SK-N-SH (cell line): ENCODE data around the gene GALNT18. TPM values are rescaled to one million over a fixed set of nuclear protein-coding genes. Genes with fewer than 3 reads are reported as not detected.

ENCODE experiments used
- CTCF ChIA-PET: fragments of 300-600, 350-600 bp; formaldehyde crosslinking; extraction: SDS; loops from one replicate; lab custom pipeline; 2021; lab: Yijun Ruan, JAX
- POLR2A ChIA-PET: fragments of 350-600 bp; sonication (Branson Sonifier 250); formaldehyde crosslinking; extraction: SDS; loops from one replicate; lab custom pipeline; 2020; ENCODE audit warnings: antibody characterized with exemption, inconsistent platforms; lab: Yijun Ruan, JAX
- DNase-seq: peaks from one replicate; pipeline ENCODE4 v3.0.0; 2012
- H2AFZ ChIP-seq: fragments of 200-600 bp; sonication (generic); 2 replicates; pipeline ENCODE4 v1.8.1; 2016; ENCODE audit warnings: antibody characterized with exemption, mild to moderate bottlenecking, low read depth
- H3F3A ChIP-seq: fragments of 200-600 bp; sonication (generic); replicated peaks from 2 replicates; pipeline ENCODE3; 2016; ENCODE audit warnings: antibody characterized with exemption, mild to moderate bottlenecking; ENCODE audit not compliant: insufficient read depth
- H3K27ac ChIP-seq, 2 experiments: fragments of 200-500 bp in 1 of 2; fragments of 200-600 bp in 1 of 2; sonication (Bioruptor generic) in 1 of 2; sonication (generic), shearing (Covaris generic) in 1 of 2; 2 replicates each; pipeline versions ENCODE4 v1.5.1 to v1.6.1; 2014 to 2016; ENCODE audit warnings: low read depth in 2 of 2, inconsistent platforms in 1 of 2, low read length in 1 of 2, mild to moderate bottlenecking in 1 of 2, mixed read lengths in 1 of 2
- H3K27me3 ChIP-seq: fragments of 200-600 bp; sonication (generic), shearing (Covaris generic); 2 replicates; pipeline ENCODE4 v1.6.1; 2016; ENCODE audit warnings: mixed run types; ENCODE audit not compliant: insufficient read depth
- H3K36me3 ChIP-seq, 2 experiments: fragments of 200-500 bp in 1 of 2; fragments of 200-600 bp in 1 of 2; sonication (Bioruptor generic) in 1 of 2; sonication (generic) in 1 of 2; replicated peaks in 1 of 2; 2 replicates each; pipeline versions ENCODE3 to v1.5.1; 2014 to 2016; ENCODE audit warnings: low read length in 1 of 2, mild to moderate bottlenecking in 1 of 2; ENCODE audit not compliant: insufficient read depth in 2 of 2, control insufficient read depth in 1 of 2
- H3K4me1 ChIP-seq, 2 experiments: fragments of 200-500 bp in 1 of 2; fragments of 200-600 bp in 1 of 2; sonication (Bioruptor generic) in 1 of 2; sonication (generic), shearing (Covaris generic) in 1 of 2; 2 replicates each; pipeline versions ENCODE4 v1.5.1 to v1.6.1; 2014 to 2016; ENCODE audit warnings: low read depth in 1 of 2, low read length in 1 of 2, mixed run types in 1 of 2; ENCODE audit not compliant: insufficient read depth in 2 of 2, control insufficient read depth in 1 of 2
- H3K4me2 ChIP-seq: fragments of 200-600 bp; sonication (generic), shearing (Covaris generic); 2 replicates; pipeline ENCODE4 v1.6.1; 2017; ENCODE audit warnings: mixed run types
- H3K4me3 ChIP-seq, 2 experiments: fragments of 200-500 bp in 1 of 2; fragments of 200-600 bp in 1 of 2; sonication (Bioruptor generic) in 1 of 2; sonication (generic), shearing (Covaris generic) in 1 of 2; 2 replicates each; pipeline versions ENCODE4 v1.5.1 to v1.8.1; 2014 to 2016; ENCODE audit warnings: low read depth in 2 of 2, inconsistent platforms in 1 of 2, low read length in 1 of 2, mild to moderate bottlenecking in 1 of 2, mixed read lengths in 1 of 2, moderate library complexity in 1 of 2
- H3K79me2 ChIP-seq: fragments of 200-600 bp; sonication (generic); 2 replicates; pipeline ENCODE4 v1.8.1; 2017; ENCODE audit warnings: mild to moderate bottlenecking; ENCODE audit not compliant: insufficient read depth
- H3K9ac ChIP-seq: fragments of 200-600 bp; sonication (generic); 2 replicates; pipeline ENCODE4 v1.6.1; 2017; ENCODE audit warnings: mixed run types
- H3K9me2 ChIP-seq: fragments of 200-600 bp; sonication (generic); 2 replicates; pipeline ENCODE4 v1.6.1; 2017; ENCODE audit warnings: mixed run types
- H3K9me3 ChIP-seq: fragments of 200-600 bp; sonication (generic); 2 replicates; pipeline ENCODE4 v1.6.1; 2017; ENCODE audit warnings: mixed run types, mild to moderate bottlenecking, moderate library complexity
- H4K20me1 ChIP-seq: fragments of 200-600 bp; sonication (generic); 2 replicates; pipeline ENCODE4 v1.6.1; 2017; ENCODE audit warnings: mild to moderate bottlenecking, mixed run types; ENCODE audit not compliant: insufficient read depth
- CHD2 ChIP-seq: fragments of 150-350 bp; IDR thresholded peaks from 2 replicates; pipeline ENCODE4 v1.6.1; 2018; ENCODE audit warnings: low read length; ENCODE audit not compliant: partially characterized antibody
- EP300 ChIP-seq, 2 experiments: IDR thresholded peaks; 2 replicates each; pipeline versions ENCODE4 v1.4.0 to v1.6.1; 2012; ENCODE audit warnings: borderline replicate concordance in 1 of 2, low read depth in 1 of 2, low read length in 1 of 2
- FOXM1 ChIP-seq: IDR thresholded peaks from 2 replicates; pipeline ENCODE4 v1.4.0; 2012; ENCODE audit warnings: low read depth, mild to moderate bottlenecking
- GATA2 ChIP-seq: sonication (generic); formaldehyde crosslinking; IDR thresholded peaks from 2 replicates; pipeline ENCODE4 v1.5.0; 2020; ENCODE audit warnings: mild to moderate bottlenecking, missing genetic modification reagents
- MEF2A ChIP-seq: IDR thresholded peaks from 2 replicates; pipeline ENCODE4 v1.4.0; 2012; ENCODE audit warnings: low read depth, borderline replicate concordance
- MXI1 ChIP-seq: IDR thresholded peaks from 2 replicates; pipeline ENCODE4 v1.6.1; 2012; ENCODE audit warnings: mild to moderate bottlenecking, low read depth, low read length, improper control_type of control experiment
- POLR2AphosphoS5 ChIP-seq: IDR thresholded peaks from 2 replicates; pipeline ENCODE4 v1.6.1; 2012; ENCODE audit warnings: low read depth, low read length
- RFX5 ChIP-seq: IDR thresholded peaks from 2 replicates; pipeline ENCODE4 v1.6.1; 2012; ENCODE audit warnings: mild to moderate bottlenecking, improper control_type of control experiment, low read length
- RXRA ChIP-seq: IDR thresholded peaks from 2 replicates; pipeline ENCODE4 v1.4.0; 2012; ENCODE audit warnings: low read depth, mild to moderate bottlenecking, borderline replicate concordance
- SIN3A ChIP-seq: IDR thresholded peaks from 2 replicates; pipeline ENCODE4 v1.6.1; 2012; ENCODE audit warnings: low read depth, mild to moderate bottlenecking, low read length, moderate library complexity, borderline replicate concordance
- TCF12 ChIP-seq: IDR thresholded peaks from 2 replicates; pipeline ENCODE4 v1.4.0; 2012
- TEAD4 ChIP-seq: IDR thresholded peaks from 2 replicates; pipeline ENCODE4 v1.4.0; 2012; ENCODE audit warnings: mild to moderate bottlenecking, borderline replicate concordance; ENCODE audit not compliant: insufficient read depth
- WGBS: methylation state at CpG from one replicate; pipeline ENCODE4 v1.1.6; 2017; ENCODE audit warnings: low lambda C conversion rate; 5-methylcytosine and 5-hydroxymethylcytosine counted together
- polyA plus RNA-seq, 3 experiments: library from polyadenylated mRNA; depleted of rRNA; stranded (reverse); fragments of >200 nt; gene quantifications; 2 replicates each; pipeline ENCODE4 v1.2.3, GENCODE V29; 2012
- TF ChIP-seq, protein P1 (sequence below): fragments of 200-600 bp; sonication (generic); IDR thresholded peaks from 2 replicates; pipeline ENCODE4 v1.6.1; 2017; ENCODE audit warnings: antibody characterized with exemption, mild to moderate bottlenecking, moderate library complexity
- TF ChIP-seq, protein P2 (sequence below): IDR thresholded peaks from 2 replicates; pipeline ENCODE4; 2012
- TF ChIP-seq, protein P3 (sequence below): IDR thresholded peaks from 2 replicates; pipeline ENCODE4 v1.4.0; 2012; ENCODE audit warnings: low read depth, borderline replicate concordance

Gene GALNT18
- polyA plus RNA-seq, 1 of the 3 experiments (the other 2 are of a cell fraction) = 0.64 TPM

DNA sequence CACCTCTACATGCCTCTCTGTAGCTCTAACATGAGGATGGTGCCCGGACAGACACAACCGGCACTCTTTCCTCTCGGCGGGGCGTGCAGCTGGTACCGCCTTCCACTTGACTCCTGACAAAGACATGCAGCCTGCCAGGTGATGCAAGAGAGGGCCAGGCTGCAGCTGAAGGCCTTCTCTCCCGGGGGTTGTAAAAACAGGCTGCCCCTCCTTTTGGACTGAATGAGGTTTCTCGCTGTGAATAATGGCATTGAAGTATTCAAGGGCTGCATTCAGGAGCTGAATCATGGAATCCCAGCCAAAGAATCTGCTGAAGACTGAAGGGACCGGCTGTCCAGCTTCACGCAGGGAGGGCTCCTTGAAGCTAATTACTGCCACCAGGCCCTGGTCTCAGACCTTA, 110.9 kb downstream of the GALNT18 start:
- H3K9me3 ChIP-seq = no peaks in the 10 kb centered on the region
- POLR2A ChIA-PET = no interaction called here
- DNase-seq = no peak
- no peak overlapping the region for H3K27ac ChIP-seq
- no peaks in the 10 kb centered on the region for H3F3A ChIP-seq
- no peak overlapping the region for H3K4me3 ChIP-seq
- WGBS = 79% methylated on average over 9 of the region's 10 CpGs
- no peak overlapping the region for H3K4me2 ChIP-seq
- no peak overlapping the region for H2AFZ ChIP-seq
- H3K9me2 ChIP-seq = no peaks in the 10 kb centered on the region
- no peak for TF ChIP-seq POLR2AphosphoS5
- no peak for TF ChIP-seq FOXM1
- TF ChIP-seq SIN3A = no peak
- no peak for TF ChIP-seq MXI1
- TF ChIP-seq, protein P1, sequence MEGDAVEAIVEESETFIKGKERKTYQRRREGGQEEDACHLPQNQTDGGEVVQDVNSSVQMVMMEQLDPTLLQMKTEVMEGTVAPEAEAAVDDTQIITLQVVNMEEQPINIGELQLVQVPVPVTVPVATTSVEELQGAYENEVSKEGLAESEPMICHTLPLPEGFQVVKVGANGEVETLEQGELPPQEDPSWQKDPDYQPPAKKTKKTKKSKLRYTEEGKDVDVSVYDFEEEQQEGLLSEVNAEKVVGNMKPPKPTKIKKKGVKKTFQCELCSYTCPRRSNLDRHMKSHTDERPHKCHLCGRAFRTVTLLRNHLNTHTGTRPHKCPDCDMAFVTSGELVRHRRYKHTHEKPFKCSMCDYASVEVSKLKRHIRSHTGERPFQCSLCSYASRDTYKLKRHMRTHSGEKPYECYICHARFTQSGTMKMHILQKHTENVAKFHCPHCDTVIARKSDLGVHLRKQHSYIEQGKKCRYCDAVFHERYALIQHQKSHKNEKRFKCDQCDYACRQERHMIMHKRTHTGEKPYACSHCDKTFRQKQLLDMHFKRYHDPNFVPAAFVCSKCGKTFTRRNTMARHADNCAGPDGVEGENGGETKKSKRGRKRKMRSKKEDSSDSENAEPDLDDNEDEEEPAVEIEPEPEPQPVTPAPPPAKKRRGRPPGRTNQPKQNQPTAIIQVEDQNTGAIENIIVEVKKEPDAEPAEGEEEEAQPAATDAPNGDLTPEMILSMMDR = no peak
- TF ChIP-seq, protein P2, sequence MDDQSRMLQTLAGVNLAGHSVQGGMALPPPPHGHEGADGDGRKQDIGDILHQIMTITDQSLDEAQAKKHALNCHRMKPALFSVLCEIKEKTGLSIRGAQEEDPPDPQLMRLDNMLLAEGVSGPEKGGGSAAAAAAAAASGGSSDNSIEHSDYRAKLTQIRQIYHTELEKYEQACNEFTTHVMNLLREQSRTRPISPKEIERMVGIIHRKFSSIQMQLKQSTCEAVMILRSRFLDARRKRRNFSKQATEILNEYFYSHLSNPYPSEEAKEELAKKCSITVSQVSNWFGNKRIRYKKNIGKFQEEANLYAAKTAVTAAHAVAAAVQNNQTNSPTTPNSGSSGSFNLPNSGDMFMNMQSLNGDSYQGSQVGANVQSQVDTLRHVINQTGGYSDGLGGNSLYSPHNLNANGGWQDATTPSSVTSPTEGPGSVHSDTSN = no peak
- TF ChIP-seq CHD2 = no peak
- TF ChIP-seq TEAD4 = no peak
- TF ChIP-seq, protein P3, sequence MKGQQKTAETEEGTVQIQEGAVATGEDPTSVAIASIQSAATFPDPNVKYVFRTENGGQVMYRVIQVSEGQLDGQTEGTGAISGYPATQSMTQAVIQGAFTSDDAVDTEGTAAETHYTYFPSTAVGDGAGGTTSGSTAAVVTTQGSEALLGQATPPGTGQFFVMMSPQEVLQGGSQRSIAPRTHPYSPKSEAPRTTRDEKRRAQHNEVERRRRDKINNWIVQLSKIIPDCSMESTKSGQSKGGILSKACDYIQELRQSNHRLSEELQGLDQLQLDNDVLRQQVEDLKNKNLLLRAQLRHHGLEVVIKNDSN = no peak
- TF ChIP-seq TCF12 = no peak
- TF ChIP-seq RXRA = no peak
- TF ChIP-seq RFX5 = no peak
- no peaks in the 10 kb centered on the region for H3K36me3 ChIP-seq
- CTCF ChIA-PET = interaction anchor here (0.7 to 1.0 kb wide), 2 partner anchors 112 to 533 kb away, joined by 3 read pairs; no protein-coding TSS in a partner anchor
- H3K9ac ChIP-seq = no peak overlapping the region
- no peaks in the 10 kb centered on the region for H3K79me2 ChIP-seq
- peaks cover 0 to 10% of the 10 kb centered on the region in 2 experiments; a peak in 2 of 4 replicates for H3K4me1 ChIP-seq
- no peaks in the 10 kb centered on the region for H3K27me3 ChIP-seq
- H4K20me1 ChIP-seq = no peaks in the 10 kb centered on the region

DNA sequence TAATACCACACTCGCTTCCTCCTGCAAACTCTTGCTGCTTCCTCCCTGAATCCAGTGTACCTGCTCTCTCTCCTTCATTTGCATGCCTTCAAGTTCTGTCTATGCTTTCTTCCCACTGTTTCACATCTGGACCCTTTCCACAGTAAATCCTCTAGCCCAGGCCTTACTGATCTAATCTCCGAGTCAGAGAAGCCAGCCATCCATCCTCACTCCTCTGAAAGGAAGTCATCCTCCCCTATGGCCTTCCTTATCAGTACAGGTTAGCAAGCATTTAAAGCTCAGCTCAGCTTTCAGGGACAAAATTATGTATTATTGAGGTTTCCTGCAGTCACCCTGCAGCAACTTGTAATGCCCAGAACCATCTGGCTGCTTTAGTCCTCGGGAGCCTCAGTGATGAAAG, 116.1 kb downstream of the GALNT18 start:
- H3K36me3 ChIP-seq = no peaks in the 10 kb centered on the region
- ChIA-PET POLR2A (no interaction called here), CTCF (interaction anchor here (0.7 kb wide), 1 partner anchor 674 kb away, joined by 3 read pairs; no protein-coding TSS in a partner anchor)
- H3K9ac ChIP-seq = no peak overlapping the region
- WGBS = 57% methylated on average over 3 of the region's 3 CpGs
- no peaks in the 10 kb centered on the region; the same call in 1 of the 2 replicates for H3K27me3 ChIP-seq
- H4K20me1 ChIP-seq = no peaks in the 10 kb centered on the region
- H3K27ac ChIP-seq = peak overlapping the region in 1 of 2 experiments; percentile 36; a peak in 2 of 4 replicates
- no peaks in the 10 kb centered on the region for H3F3A ChIP-seq
- H2AFZ ChIP-seq = no peak overlapping the region
- TF ChIP-seq GATA2 = peak; percentile 85
- TF ChIP-seq EP300 (IDR thresholded peaks at IDR 0.05; ENCODE audit: borderline replicate concordance in 1 of 2, low read depth in 1 of 2, low read length in 1 of 2) = peak in 1 of 2 experiments; percentile 11; a peak in 1 of 4 replicates
- TF ChIP-seq MEF2A = no peak
- TF ChIP-seq FOXM1 = no peak
- no peaks in the 10 kb centered on the region for H3K9me2 ChIP-seq
- peaks cover 0 to 37% of the 10 kb centered on the region in 2 experiments; a peak in 2 of 4 replicates for H3K4me1 ChIP-seq
- H3K79me2 ChIP-seq = no peaks in the 10 kb centered on the region
- H3K4me3 ChIP-seq = no peak overlapping the region
- DNase-seq = peak; percentile 48
- no peaks in the 10 kb centered on the region for H3K9me3 ChIP-seq
- H3K4me2 ChIP-seq = no peak overlapping the region
